Fibroblast of lung (primary cell): ENCODE data around the gene KCTD19.

Experiments used
- CTCF ChIP-seq, 2 donors: IDR thresholded peaks in 1 of 2; conservative IDR thresholded peaks in 1 of 2; 1 replicate in 1 of 2; 2 replicates in 1 of 2; pipeline ENCODE4 v1.5.1; 2011 to 2012; ENCODE audit warnings: low read length in 2 of 2, control low read depth in 1 of 2, inconsistent platforms in 1 of 2, low read depth in 1 of 2, mild to moderate bottlenecking in 1 of 2
- EZH2 ChIP-seq: IDR thresholded peaks from 2 replicates; pipeline ENCODE4 v1.5.1; 2012; ENCODE audit warnings: low read length, control low read depth, mild to moderate bottlenecking; ENCODE audit errors: missing control alignments

GRCh38 chr16:67301080-67301782 lies 25.3 kb downstream of the KCTD19 start:
- TF ChIP-seq CTCF (conservative IDR thresholded peaks at IDR 0.05 in 1 of 2, IDR thresholded peaks at IDR 0.05 in 1 of 2; ENCODE audit: low read depth in 1 of 2, low read length in 2 of 2): no peak
- no peak for TF ChIP-seq EZH2
